ENCODE measurements around the gene PNLDC1. TPM values are rescaled to one million over a fixed set of nuclear protein-coding genes. Genes with fewer than 3 reads are reported as not detected.

The PNLDC1 gene
- total and polyA plus RNA-seq, 9 of the 15 experiments (the other 6 are each of a cell fraction or from before 2014, with no cell fraction given) = 0.12 TPM; not detected in 8

GRCh38 chr6:159789377-159790148 is 10.5 kb upstream of the PNLDC1 start, which contains the start of gene TCP1 (continued):
- TF ChIP-seq ZNF639 (CRISPR knock-in tag; conservative IDR thresholded peaks at IDR 0.05 in 1 of 2, IDR thresholded peaks at IDR 0.05 in 1 of 2) (peak in 1 of 2 experiments; percentile 59; a peak in 2 of 4 replicates), MAFK (IDR thresholded peaks at IDR 0.05; ENCODE audit: low read length) (0 out of 2 replicates have a peak, but pooled peaks have one; percentile 22), HNRNPLL (IDR thresholded peaks at IDR 0.05; ENCODE audit: low read depth, low read length, poor library complexity, severe bottlenecking) (peak; percentile 80), SP2 (IDR thresholded peaks at IDR 0.05; ENCODE audit: extremely low read depth, low read depth, low read length, poor library complexity, severe bottlenecking) (peak; percentile 19), ZNF766 (CRISPR knock-in tag; conservative IDR thresholded peaks at IDR 0.05) (peak; percentile 77; the same call in 1 of the 2 replicates), STAG1 (CRISPR knock-in tag; IDR thresholded peaks at IDR 0.05; ENCODE audit: borderline replicate concordance) (no peak), NRF1 (conservative IDR thresholded peaks at IDR 0.05 in 1 of 2, IDR thresholded peaks at IDR 0.05 in 1 of 2) (peak; percentile 99), MCM5 (IDR thresholded peaks at IDR 0.05; ENCODE audit: low read depth) (no peak), TAF15 (IDR thresholded peaks at IDR 0.05; ENCODE audit: low read depth, low read length) (no peak), E2F6 (IDR thresholded peaks at IDR 0.05; ENCODE audit: borderline replicate concordance in 1 of 2, extremely low read depth in 1 of 2, insufficient read depth in 1 of 2, insufficient read length in 1 of 2, low read depth in 1 of 2, low read length in 1 of 2, poor library complexity in 1 of 2, severe bottlenecking in 1 of 2) (peak; percentile 43 to 80), NFE2 (IDR thresholded peaks at IDR 0.05; ENCODE audit: low read depth) (no peak), RBM14 (IDR thresholded peaks at IDR 0.05; ENCODE audit: borderline replicate concordance, insufficient read depth, low read depth, low read length) (no peak), ZNF445 (CRISPR knock-in tag; IDR thresholded peaks at IDR 0.05; ENCODE audit: low read depth) (0 out of 2 replicates have a peak, but pooled peaks have one; percentile 82), SAP30 (IDR thresholded peaks at IDR 0.05; ENCODE audit: borderline replicate concordance, insufficient read depth, low read depth, low read length, poor library complexity, severe bottlenecking) (peak; percentile 41)
- TF ChIP-seq, protein P1, sequence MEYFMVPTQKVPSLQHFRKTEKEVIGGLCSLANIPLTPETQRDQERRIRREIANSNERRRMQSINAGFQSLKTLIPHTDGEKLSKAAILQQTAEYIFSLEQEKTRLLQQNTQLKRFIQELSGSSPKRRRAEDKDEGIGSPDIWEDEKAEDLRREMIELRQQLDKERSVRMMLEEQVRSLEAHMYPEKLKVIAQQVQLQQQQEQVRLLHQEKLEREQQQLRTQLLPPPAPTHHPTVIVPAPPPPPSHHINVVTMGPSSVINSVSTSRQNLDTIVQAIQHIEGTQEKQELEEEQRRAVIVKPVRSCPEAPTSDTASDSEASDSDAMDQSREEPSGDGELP (CRISPR knock-in tag; IDR thresholded peaks at IDR 0.05; ENCODE audit: borderline replicate concordance) = peak; percentile 76
- TF ChIP-seq, protein P2, sequence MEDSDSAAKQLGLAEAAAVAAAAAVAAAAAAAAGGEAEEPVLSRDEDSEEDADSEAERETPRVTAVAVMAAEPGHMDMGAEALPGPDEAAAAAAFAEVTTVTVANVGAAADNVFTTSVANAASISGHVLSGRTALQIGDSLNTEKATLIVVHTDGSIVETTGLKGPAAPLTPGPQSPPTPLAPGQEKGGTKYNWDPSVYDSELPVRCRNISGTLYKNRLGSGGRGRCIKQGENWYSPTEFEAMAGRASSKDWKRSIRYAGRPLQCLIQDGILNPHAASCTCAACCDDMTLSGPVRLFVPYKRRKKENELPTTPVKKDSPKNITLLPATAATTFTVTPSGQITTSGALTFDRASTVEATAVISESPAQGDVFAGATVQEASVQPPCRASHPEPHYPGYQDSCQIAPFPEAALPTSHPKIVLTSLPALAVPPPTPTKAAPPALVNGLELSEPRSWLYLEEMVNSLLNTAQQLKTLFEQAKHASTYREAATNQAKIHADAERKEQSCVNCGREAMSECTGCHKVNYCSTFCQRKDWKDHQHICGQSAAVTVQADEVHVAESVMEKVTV (CRISPR knock-in tag; IDR thresholded peaks at IDR 0.05) = peak; percentile 53; the same call in 1 of the 2 replicates
- TF ChIP-seq, protein P3, sequence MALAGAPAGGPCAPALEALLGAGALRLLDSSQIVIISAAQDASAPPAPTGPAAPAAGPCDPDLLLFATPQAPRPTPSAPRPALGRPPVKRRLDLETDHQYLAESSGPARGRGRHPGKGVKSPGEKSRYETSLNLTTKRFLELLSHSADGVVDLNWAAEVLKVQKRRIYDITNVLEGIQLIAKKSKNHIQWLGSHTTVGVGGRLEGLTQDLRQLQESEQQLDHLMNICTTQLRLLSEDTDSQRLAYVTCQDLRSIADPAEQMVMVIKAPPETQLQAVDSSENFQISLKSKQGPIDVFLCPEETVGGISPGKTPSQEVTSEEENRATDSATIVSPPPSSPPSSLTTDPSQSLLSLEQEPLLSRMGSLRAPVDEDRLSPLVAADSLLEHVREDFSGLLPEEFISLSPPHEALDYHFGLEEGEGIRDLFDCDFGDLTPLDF (CRISPR knock-in tag; IDR thresholded peaks at IDR 0.05) = peak; percentile 98
